ENCODE data around the gene FAM184B.

Gene FAM184B

DNA sequence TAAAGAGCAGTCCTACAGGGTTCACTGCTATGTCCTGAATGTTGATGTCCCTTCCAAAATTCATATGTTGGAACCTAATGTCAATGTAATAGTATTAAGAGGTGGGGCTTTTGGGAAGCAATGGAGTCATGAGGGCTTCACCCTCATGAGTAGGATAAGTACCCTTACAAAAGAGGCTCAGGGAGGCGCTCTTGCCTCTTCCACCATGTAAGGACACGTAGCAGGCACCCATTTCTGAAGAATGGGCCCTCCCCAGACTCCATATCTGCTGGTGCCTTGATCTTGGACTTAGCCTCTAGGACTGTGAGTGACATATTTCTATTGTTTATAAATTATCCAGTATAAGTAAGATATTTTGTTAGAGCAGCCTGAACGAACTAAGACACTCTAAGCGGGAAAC lies 151.2 kb downstream of the FAM184B start:
- Histone ChIP-seq H3K36me3 (peaks cover 82% of the 10 kb centered on the region), H3K9me3 (no peaks in the 10 kb centered on the region), H3K27me3 (no peaks in the 10 kb centered on the region), H3K4me3 (ENCODE audit: low read depth, low read length) (no peak overlapping the region), H3K4me1 (no peaks in the 10 kb centered on the region)
- no peak for DNase-seq
- TF ChIP-seq CTCF (IDR thresholded peaks at IDR 0.05; ENCODE audit: low read depth, low read length) = no peak

DNA sequence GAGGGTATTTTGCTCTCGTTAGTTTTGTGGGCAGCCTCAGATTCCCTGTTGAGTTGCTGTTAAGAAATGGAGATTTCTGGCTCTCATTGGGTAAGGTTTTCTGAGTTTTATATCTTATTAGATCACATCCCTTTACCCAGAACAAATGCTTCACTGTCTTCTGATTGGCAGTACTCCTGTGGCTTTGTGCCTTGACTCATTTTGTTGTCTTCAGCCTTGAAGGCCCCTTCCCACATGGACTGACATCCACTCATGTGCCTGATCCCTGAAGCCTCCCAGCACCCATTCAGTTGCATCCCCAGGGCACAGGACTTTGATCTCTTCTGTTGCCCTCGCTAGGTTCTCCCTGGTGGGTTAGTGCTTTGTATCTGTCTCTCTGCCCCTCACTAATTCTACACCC lies 156.6 kb downstream of the FAM184B start:
- H3K4me3 ChIP-seq (ENCODE audit: low read depth, low read length) = no peak overlapping the region
- H3K27me3 ChIP-seq = no peaks in the 10 kb centered on the region
- DNase-seq = no peak
- no peaks in the 10 kb centered on the region for H3K9me3 ChIP-seq
- no peak for TF ChIP-seq CTCF (IDR thresholded peaks at IDR 0.05; ENCODE audit: low read depth, low read length)
- H3K4me1 ChIP-seq = no peaks in the 10 kb centered on the region
- H3K36me3 ChIP-seq = peaks cover 94% of the 10 kb centered on the region

- no peak for DNase-seq
- no peak for TF ChIP-seq CTCF (IDR thresholded peaks at IDR 0.05; ENCODE audit: low read depth, low read length)
Measured at GRCh38 chr4:17623451-17624001, 157.9 kb downstream of the FAM184B start.

GRCh38 chr4:17619416-17620105 lies 161.9 kb downstream of the FAM184B start:
- DNase-seq = no peak
- Histone ChIP-seq H3K9me3 (no peaks in the 10 kb centered on the region), H3K4me1 (no peaks in the 10 kb centered on the region), H3K27me3 (no peaks in the 10 kb centered on the region), H3K36me3 (peaks cover 61% of the 10 kb centered on the region), H3K4me3 (ENCODE audit: low read depth, low read length) (no peak overlapping the region)
- no peak for TF ChIP-seq CTCF (IDR thresholded peaks at IDR 0.05; ENCODE audit: low read depth, low read length)

More at GRCh38 chr4:17623451-17624001, 157.9 kb downstream of the FAM184B start:
- Histone ChIP-seq H3K36me3 (peaks cover 84% of the 10 kb centered on the region), H3K27me3 (no peaks in the 10 kb centered on the region), H3K9me3 (no peaks in the 10 kb centered on the region), H3K4me1 (no peaks in the 10 kb centered on the region), H3K4me3 (ENCODE audit: low read depth, low read length) (no peak overlapping the region)

- DNase-seq = no peak
- Histone ChIP-seq H3K4me1 (no peaks in the 10 kb centered on the region), H3K9me3 (no peaks in the 10 kb centered on the region), H3K27me3 (no peaks in the 10 kb centered on the region), H3K36me3 (peaks cover 55% of the 10 kb centered on the region), H3K4me3 (ENCODE audit: low read depth, low read length) (no peak overlapping the region)
- no peak for TF ChIP-seq CTCF (IDR thresholded peaks at IDR 0.05; ENCODE audit: low read depth, low read length)
Measured at GRCh38 chr4:17618926-17619325, 162.5 kb downstream of the FAM184B start.

GRCh38 chr4:17616283-17616682 lies 165.1 kb downstream of the FAM184B start:
- peaks cover 31% of the 10 kb centered on the region for H3K36me3 ChIP-seq
- no peak overlapping the region for H3K4me3 ChIP-seq (ENCODE audit: low read depth, low read length)
- no peaks in the 10 kb centered on the region for H3K4me1 ChIP-seq
- no peaks in the 10 kb centered on the region for H3K27me3 ChIP-seq
- no peak for DNase-seq
- no peak for TF ChIP-seq CTCF (IDR thresholded peaks at IDR 0.05; ENCODE audit: low read depth, low read length)
- H3K9me3 ChIP-seq = no peaks in the 10 kb centered on the region

Data from BE2C (cell line).